CD4-positive, alpha-beta T cell treated with Interleukin-6 for 4 hours (primary cell): ENCODE measurements around the gene LCE5A.
A peak's percentile ranks its signal among the peaks of the same experiment; 100 is the strongest.
"Not testable (repeated sequence)": the region's sequence is repeated elsewhere in the genome, so short reads cannot be mapped to it uniquely, and the experiment has no call there.

Experiments used
- DNase-seq: peaks from one replicate; pipeline ENCODE4 v3.0.0-alpha.2; 2020; ENCODE audit warnings: mixed read lengths

Gene LCE5A

DNA sequence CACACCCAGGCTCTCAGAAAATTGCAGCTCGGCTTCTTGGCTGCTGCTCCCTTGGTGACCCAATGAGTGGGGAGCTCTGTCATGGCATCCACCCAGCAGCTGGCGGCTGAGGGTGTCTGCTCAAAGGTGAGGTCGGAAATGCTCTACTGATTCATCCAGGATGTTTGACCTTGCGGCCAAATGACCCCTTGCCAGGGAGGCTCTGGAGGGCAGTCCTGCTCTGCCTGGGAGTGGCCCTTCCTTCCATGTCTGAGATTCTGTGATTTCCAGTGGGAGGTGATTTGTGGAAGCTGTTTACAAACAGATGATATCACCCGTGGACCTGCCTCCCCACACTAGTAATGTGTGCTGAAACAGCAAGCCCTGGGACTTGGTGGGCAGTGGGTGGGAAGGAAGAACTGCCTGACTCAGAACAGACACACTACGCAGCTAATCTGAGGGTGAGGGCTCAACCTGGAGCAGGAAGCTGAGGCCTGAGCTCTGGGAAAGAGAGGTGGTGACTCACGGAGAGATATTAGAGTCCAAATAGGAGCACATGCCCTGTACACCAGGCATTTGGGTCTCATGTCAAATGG is 6.7 kb downstream of the LCE5A start:
- DNase-seq = no peak

DNA sequence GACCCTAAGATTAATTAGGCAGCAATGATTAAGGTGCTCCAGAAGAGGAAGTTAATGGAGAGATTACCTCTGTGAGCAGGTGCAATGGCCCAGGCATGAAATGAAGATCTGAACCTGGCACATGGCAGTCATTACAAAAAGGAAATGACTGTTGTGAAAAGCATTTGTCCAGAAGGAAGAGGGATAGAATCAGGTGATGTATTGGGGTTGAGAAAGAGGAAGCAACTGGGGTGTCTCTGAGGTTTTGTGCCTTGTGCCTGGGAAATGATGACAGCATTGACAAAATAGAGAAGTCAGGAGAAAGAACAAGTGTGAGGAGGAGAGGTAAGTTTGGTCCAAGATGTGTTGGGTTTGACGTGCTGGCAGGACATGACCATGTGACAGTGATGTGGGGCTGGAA is 9.2 kb downstream of the LCE5A start:
- no peak for DNase-seq

DNA sequence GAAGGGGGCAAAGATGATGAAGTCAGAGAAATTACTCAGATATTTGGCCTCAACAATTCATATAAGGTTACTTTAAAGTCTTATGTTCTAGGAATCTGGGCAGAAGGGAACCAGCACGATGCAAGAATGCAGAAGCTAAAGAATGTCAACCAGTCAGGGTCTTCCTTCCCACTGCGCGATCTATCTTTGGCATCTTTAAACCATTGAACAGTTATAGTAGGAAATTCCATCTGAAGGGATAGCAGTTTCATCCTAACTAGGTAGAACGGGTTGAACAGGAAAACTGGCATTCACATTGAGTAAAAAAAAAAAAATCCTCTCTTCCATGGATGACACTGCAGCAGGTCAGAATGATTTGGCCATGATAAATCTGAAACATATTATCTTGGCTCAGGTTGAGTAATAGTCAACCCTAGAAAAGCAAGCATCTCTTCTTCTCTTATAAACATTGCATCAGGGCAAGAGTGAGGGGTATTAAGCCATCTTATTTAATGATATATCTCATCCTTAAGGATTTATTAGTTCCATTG is 10.0 kb downstream of the LCE5A start:
- no peak for DNase-seq

DNA sequence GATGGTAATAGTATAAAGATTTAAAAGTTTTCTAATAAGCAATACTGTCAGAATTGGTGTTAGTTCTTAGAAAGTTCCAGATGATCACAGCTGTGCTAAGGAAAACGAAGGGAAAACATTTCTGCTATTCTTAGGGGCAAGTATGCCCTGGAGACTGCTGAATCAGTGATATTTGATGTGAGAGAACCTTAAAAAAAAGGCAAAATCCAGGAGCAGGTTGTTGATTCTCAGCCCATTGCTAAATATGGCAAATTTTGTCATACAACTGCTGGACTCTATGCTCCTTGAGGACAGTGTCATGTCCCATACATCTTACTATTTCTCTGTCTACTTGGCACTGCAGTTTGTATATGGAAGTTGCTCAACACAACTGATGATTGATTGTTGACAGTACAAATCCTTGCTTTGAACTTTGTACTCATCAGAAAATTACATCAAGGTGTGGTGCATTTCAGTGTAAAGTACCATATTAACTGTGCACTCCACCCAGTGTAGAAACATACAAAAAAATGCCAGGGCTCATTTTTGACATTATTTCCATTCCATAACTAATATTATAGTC is 14.6 kb downstream of the LCE5A start:
- no peak for DNase-seq

DNA sequence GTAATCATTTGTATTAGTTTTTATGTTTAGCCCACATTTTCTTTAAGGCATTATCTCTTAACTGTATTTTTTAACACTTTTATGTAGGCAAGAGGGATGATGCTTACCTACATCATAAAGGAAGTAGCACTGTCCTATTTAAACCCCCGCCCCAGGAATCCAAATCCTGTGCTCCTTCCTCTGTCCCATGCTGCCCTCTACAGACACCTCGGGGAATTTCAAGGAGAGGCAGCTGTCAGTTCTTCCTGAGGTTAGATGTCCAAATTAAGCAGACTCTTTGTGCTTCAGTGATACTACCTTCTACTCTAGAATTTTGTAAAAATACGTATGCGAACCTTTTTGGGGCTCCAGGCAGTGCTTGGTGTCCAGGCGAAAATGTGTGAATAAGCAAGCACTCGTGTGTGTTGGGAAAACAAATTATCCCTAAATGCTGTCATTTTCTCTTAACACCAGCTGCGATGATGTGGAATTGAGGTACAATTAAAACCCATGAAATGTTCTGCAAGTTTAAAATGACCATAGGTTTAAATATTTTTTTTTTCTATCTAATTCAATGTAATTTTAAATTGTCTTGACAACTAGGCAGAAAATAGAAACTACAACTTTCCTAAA is 22.8 kb downstream of the LCE5A start:
- peak; percentile 3 for DNase-seq

DNA sequence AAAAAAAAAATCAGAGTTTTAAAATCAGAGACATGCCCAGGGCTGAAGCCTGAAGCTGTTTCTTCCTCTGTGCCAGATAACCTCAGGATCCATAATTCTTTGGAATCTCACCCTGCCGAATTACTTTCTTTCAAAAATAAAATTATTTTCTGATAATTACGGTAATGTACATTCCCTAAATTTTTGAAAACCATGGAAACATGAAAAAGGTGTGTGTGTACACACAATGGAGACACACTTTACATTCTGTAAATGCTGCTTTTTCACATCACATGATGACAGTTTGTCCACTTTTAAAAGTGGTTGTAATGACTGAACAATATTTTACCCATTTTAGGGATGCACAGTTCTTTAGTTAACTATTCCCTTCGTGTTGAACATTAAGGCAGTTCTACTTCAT is 25.2 kb downstream of the LCE5A start:
- no peak for DNase-seq

DNA sequence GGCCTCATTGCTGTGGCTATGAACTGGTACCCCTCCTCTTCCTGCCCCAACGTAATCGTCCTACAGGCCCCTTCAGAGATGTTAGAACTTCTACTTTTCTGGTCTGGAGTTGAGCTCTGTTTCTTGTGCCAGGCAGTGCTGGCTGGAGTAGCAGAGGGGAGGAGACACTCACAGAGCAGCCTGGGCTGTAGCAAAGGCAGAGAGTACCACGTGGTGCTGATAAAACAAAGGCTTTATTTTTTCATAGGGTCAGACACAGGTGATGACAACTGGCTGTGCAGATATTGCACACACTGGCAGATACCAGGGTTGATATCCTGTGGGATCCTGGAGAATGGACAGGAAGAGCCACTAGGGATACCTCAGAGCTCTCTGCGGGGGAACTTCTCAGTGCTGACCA is 26.9 kb downstream of the LCE5A start:
- no peak for DNase-seq

DNA sequence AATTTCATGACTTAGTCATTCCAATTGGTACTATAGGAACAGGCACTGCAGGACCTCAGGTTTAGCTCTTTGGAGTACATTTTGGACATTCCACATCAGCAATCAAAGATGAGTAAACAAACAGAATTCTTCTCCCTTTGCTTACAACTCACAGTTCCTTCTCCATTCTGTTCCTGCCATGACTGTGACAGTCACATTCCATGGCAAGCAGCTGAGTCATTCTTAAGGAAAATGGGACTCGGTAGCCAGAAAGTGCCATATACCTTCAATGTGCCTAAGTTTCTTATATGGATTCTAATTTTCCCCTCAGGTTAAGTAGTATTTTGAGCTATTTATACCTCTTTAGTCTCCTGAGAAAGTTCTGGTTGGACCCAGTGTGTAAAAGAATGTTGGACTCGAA is 29.3 kb downstream of the LCE5A start:
- no peak for DNase-seq

DNA sequence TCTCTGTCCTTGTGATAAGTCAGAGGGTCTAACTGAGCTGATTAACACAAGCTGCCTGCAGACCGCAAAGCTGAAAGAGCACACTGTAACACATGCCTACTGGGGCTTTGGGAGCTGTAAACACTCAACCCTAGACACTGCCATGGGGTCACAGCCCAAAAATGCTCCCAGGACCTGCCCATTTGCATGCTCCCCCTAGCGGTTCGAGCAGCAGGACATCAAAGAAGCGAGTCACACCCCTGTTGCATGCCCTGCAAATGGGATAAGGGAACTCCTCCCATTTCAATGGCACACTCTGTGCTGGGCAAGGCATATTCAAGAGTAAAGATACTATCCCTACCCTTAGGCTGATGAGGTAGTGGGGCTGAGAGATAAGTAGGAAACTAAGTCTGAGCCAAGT is 33.2 kb downstream of the LCE5A start:
- no peak for DNase-seq

DNA sequence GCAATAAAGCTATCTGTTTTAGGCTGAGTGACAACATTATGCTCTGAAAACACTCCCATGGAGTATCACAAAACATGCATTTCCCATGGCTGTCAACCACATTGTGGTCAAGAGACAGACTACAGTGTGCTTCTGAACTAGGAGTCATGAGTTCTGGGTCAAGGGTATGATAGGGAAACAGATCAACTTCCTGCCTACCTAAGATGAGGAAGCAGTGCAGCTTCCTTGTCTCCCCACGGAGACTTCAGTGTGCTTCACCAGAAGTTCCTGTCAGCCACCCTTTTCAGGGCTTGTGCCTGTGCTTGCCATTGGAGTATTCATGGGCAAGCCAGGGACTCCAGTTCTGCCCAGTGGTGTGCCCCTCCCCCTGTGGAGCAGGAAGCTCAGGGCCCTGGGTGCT is 36.1 kb downstream of the LCE5A start:
- DNase-seq = no peak

DNA sequence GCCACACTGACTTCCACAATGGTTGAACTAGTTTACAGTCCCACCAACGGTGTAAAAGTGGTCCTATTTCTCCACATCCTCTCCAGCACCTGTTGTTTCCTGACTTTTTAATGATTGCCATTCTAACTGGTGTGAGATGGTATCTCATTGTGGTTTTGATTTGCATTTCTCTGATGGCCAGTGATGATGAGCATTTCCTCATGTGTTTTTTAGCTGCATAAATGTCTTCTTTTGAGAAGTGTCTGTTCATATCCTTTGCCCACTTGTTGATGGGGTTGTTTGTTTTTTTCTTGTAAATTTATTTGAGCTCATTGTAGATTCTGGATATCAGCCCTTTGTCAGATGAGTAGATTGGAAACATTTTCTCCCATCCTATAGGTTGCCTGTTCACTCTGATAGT is 37.8 kb downstream of the LCE5A start:
- not testable (repeated sequence) for DNase-seq
